ENCODE data around the gene IMPDH2. TPM values are rescaled to one million over a fixed set of nuclear protein-coding genes. Genes with fewer than 3 reads are reported as not detected.

Gene IMPDH2
- total RNA-seq, 1 donor from 2014 or later = 101 TPM

DNA sequence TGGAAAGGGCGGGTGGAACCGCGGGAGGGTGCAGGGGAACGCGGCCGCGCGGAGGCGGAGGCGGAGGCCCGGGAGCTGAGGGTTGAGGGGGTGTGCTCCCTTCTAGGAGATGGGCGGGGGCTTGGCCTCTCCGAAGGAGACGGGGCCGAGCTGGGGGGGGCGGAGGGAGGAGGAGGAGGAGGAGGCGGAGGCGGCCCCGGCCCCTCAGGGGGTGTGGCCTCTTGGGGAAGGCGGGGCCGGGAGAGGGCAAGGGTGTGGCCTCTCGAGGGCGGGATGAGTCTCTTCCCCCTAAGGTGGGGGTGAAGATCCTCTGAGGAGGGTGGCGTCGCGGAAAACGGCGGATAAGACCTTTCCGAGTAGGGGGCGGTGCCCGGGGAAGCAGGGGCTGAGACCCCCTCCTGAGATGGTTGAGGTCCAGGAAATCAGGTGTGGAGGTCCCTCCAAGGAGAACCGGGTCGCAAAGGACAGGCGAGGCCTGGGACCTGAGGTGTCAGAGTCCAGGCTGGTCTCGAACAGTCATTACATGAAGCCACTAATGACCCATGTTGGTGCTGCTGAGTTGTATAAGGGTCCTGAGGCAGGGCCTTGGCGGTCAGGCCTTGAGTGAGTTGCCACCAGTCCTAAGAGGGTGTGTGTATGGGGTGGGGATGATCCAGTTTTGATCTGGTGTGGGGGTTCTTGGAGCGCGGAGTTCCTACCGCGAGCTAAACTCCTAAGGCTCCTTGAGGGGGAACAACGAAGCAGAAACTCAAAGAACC lies 21.2 kb downstream of the IMPDH2 start:
- peak; percentile 44 to 90 for DNase-seq (ENCODE audit: low spot score in 2 of 2)
- TF ChIP-seq, protein P1, sequence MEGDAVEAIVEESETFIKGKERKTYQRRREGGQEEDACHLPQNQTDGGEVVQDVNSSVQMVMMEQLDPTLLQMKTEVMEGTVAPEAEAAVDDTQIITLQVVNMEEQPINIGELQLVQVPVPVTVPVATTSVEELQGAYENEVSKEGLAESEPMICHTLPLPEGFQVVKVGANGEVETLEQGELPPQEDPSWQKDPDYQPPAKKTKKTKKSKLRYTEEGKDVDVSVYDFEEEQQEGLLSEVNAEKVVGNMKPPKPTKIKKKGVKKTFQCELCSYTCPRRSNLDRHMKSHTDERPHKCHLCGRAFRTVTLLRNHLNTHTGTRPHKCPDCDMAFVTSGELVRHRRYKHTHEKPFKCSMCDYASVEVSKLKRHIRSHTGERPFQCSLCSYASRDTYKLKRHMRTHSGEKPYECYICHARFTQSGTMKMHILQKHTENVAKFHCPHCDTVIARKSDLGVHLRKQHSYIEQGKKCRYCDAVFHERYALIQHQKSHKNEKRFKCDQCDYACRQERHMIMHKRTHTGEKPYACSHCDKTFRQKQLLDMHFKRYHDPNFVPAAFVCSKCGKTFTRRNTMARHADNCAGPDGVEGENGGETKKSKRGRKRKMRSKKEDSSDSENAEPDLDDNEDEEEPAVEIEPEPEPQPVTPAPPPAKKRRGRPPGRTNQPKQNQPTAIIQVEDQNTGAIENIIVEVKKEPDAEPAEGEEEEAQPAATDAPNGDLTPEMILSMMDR (IDR thresholded peaks at IDR 0.05) = no peak
- H3K27ac ChIP-seq = peak overlapping the region; percentile 96
- intact Hi-C loops (cut with DNase I) = loop anchor here (1.0 to 5.0 kb wide), 7 partner anchors 13 to 404 kb away; partner anchors contain the start of genes ARIH2, QRICH1, RHOA and SLC25A20
- peaks cover 2 to 13% of the 10 kb centered on the region in 2 donors for H3K4me1 ChIP-seq
- H3K4me3 ChIP-seq = peak overlapping the region; percentile 77 to 80
- no peaks in the 10 kb centered on the region for H3K9me3 ChIP-seq
- peaks cover 11 to 19% of the 10 kb centered on the region in 2 donors for H3K36me3 ChIP-seq
- H3K27me3 ChIP-seq = no peaks in the 10 kb centered on the region

DNA sequence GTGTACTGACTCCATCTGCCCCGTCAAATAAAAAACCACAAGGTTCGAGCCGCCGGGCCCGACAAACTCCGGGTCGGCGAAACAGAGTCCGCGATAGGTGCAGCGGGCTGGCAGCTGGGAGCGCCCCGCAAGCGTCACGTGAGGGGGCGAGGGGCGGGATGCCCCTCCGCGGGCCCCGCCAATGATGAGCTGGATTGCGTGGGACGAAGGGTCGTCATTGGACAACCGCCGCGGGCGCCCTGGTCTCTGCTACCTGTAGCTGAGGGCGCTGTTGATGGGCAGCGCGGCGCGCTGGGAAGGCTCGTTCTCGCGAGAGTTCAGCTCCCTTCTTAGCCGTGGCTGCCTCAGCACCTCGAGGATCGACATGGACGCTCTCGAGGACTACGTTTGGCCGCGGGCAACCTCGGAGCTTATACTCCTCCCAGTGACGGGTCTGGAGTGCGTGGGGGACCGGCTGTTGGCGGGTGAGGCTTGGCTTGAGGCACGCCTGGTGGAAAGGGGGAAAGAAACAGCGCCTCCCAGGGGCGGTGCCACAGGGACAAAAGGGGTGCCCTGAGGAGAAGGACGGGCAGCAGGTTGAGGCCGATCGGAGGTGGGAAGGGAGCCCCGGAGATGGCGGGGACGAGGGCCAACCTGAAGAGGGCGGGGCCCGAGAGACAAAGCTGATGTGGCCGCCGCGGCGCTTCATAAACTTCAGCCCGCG lies 22.0 kb downstream of the IMPDH2 start, which contains the start of gene WDR6:
WDR6 (plus strand) TSS at position 324 of the 703 bp plus-strand sequence; CDS start at position 365, 41 bp downstream.
- DNase-seq (ENCODE audit: low spot score in 2 of 2) = peak; percentile 96 to 99
- H3K36me3 ChIP-seq = peaks cover 6 to 11% of the 10 kb centered on the region in 2 donors
- no peaks in the 10 kb centered on the region for H3K27me3 ChIP-seq
- peak within 1 kb of the TSS; percentile 96 for H3K27ac ChIP-seq
- intact Hi-C loops (cut with DNase I) = loop anchor here (1.0 to 5.0 kb wide), 7 partner anchors 14 to 405 kb away; partner anchors contain the start of genes ARIH2, QRICH1, RHOA and SLC25A20
- peaks cover 2 to 13% of the 10 kb centered on the region in 2 donors for H3K4me1 ChIP-seq
- TF ChIP-seq, protein P1 (IDR thresholded peaks at IDR 0.05) = peak; percentile 17 to 61 (median 25)
- H3K9me3 ChIP-seq = no peaks in the 10 kb centered on the region
- peak within 1 kb of the TSS; percentile 77 to 80 for H3K4me3 ChIP-seq

DNA sequence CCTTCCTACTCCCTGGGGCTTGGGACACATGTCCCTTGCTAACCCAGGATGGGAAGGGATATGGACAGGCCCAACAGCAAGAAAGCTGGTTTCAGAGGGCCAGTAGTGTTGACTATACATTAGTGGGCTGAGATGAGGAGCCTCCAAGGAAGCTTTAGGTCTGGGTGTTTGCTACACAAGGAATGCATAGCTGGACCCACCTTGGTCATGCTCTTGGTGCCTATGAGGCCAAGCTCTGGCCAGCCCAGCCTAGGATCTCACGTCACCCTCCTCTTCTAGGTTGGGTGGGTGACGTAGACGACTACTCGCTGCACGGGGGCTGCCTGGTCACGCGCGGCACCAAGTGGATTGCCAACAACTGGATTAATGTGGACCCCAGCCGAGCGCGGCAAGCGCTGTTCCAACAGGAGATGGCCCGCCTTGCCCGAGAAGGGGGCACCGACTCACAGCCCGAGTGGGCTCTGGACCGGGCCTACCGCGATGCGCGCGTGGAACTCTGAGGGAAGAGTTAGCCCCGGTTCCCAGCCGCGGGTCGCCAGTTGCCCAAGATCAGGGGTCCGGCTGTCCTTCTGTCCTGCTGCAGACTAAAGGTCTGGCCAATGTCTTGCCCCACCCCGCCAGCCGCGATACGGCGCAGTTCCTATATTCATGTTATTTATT lies 22.7 kb downstream of the IMPDH2 start:
- Histone ChIP-seq H3K27me3 (no peaks in the 10 kb centered on the region), H3K9me3 (no peaks in the 10 kb centered on the region), H3K4me3 (peak overlapping the region; percentile 77 to 80), H3K4me1 (peaks cover 2 to 13% of the 10 kb centered on the region in 2 donors), H3K27ac (peak overlapping the region; percentile 96), H3K36me3 (peaks cover 0 to 4% of the 10 kb centered on the region in 2 donors)
- peak in 1 of 2 donors; percentile 77 for DNase-seq (ENCODE audit: low spot score in 2 of 2)
- TF ChIP-seq, protein P1 (IDR thresholded peaks at IDR 0.05) = no peak
- intact Hi-C loops (cut with DNase I) = loop anchor here (1.0 to 5.0 kb wide), 7 partner anchors 15 to 406 kb away; partner anchors contain the start of genes ARIH2, QRICH1, RHOA and SLC25A20

DNA sequence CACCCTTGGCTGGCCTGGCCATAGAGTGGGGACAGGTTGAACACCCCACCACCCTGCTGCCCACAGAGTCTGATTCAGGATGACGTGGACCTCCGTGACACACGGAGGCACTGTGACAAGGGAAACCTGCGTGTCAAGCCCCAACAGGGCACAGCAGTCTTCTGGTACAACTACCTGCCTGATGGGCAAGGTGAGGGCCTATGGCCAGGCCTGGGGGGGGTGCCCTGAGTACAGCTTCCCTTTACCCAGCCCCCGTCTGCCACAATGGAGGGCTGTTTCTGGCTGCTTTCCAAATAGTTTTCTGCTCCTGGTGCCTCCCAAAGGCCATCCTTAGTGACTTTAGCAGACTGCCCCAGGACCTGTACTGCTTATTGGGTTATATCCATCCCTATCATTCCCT lies 23.2 kb downstream of the IMPDH2 start:
- H3K36me3 ChIP-seq = no peaks in the 10 kb centered on the region
- H3K9me3 ChIP-seq = no peaks in the 10 kb centered on the region
- peaks cover 2 to 13% of the 10 kb centered on the region in 2 donors for H3K4me1 ChIP-seq
- H3K4me3 ChIP-seq = peak overlapping the region in 1 of 2 donors; percentile 80
- intact Hi-C loops (cut with DNase I) = loop anchor here (5.0 kb wide), 2 partner anchors 89 to 406 kb away; partner anchors contain the start of genes ARIH2, RHOA and TCTA
- peak overlapping the region; percentile 96 for H3K27ac ChIP-seq
- no peak for DNase-seq (ENCODE audit: low spot score in 2 of 2)
- TF ChIP-seq, protein P1 (IDR thresholded peaks at IDR 0.05) = no peak
- no peaks in the 10 kb centered on the region for H3K27me3 ChIP-seq

DNA sequence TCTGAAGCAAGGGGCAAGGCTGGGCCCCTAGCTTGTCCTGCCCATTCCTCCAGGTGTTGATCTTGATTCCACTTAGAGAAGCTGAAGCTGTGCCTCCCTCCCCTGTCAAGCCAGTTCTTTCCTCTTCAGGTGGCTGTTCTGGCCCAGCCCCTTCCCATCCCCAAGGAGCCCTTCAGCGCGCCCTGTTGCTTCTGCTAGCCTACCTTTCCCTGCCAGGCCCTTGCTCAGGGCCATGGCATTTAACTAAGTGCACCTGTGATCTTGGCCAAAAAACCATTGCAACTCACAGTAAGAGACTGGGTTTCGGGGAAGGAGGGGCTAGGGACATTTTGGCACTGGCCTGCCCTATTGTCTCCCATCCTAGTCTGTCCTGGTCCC lies 23.9 kb downstream of the IMPDH2 start:
- no peak for DNase-seq (ENCODE audit: low spot score in 2 of 2)
- Histone ChIP-seq H3K27me3 (no peaks in the 10 kb centered on the region), H3K4me3 (no peak overlapping the region), H3K9me3 (no peaks in the 10 kb centered on the region), H3K36me3 (no peaks in the 10 kb centered on the region), H3K4me1 (peaks cover 2 to 13% of the 10 kb centered on the region in 2 donors), H3K27ac (peak overlapping the region in 1 of 2 donors; percentile 96)
- intact Hi-C loops (cut with DNase I) = loop anchor here (5.0 kb wide), 2 partner anchors 88 to 407 kb away; partner anchors contain the start of genes ARIH2, RHOA and TCTA
- TF ChIP-seq, protein P1 (IDR thresholded peaks at IDR 0.05) = no peak
